ENCODE measurements around the gene OR10A2. TPM values are rescaled to one million over a fixed set of nuclear protein-coding genes. Genes with fewer than 3 reads are reported as not detected.
"Not testable (repeated sequence)": the region's sequence is repeated elsewhere in the genome, so short reads cannot be mapped to it uniquely, and the experiment has no call there.

OR10A2 gene
- total RNA-seq, 1 donor from 2014 or later, result not detected

DNA sequence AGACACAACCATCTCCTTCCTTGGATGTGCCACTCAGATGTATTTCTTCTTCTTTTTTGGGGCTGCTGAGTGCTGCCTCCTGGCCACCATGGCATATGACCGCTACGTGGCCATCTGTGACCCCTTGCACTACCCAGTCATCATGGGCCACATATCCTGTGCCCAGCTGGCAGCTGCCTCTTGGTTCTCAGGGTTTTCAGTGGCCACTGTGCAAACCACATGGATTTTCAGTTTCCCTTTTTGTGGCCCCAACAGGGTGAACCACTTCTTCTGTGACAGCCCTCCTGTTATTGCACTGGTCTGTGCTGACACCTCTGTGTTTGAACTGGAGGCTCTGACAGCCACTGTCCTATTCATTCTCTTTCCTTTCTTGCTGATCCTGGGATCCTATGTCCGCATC is 14.1 kb downstream of the OR10A2 start:
- TF ChIP-seq, protein P1, sequence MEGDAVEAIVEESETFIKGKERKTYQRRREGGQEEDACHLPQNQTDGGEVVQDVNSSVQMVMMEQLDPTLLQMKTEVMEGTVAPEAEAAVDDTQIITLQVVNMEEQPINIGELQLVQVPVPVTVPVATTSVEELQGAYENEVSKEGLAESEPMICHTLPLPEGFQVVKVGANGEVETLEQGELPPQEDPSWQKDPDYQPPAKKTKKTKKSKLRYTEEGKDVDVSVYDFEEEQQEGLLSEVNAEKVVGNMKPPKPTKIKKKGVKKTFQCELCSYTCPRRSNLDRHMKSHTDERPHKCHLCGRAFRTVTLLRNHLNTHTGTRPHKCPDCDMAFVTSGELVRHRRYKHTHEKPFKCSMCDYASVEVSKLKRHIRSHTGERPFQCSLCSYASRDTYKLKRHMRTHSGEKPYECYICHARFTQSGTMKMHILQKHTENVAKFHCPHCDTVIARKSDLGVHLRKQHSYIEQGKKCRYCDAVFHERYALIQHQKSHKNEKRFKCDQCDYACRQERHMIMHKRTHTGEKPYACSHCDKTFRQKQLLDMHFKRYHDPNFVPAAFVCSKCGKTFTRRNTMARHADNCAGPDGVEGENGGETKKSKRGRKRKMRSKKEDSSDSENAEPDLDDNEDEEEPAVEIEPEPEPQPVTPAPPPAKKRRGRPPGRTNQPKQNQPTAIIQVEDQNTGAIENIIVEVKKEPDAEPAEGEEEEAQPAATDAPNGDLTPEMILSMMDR (IDR thresholded peaks at IDR 0.05), result no peak
- no peak for DNase-seq (ENCODE audit: extremely low spot score, unreplicated experiment)
- no peak overlapping the region for H3K4me3 Mint-ChIP-seq (ENCODE audit: unreplicated experiment)
- H3K4me1 Mint-ChIP-seq (ENCODE audit: unreplicated experiment), result no peaks in the 10 kb centered on the region
- H3K27ac Mint-ChIP-seq (ENCODE audit: unreplicated experiment), result no peak overlapping the region
- H3K27me3 Mint-ChIP-seq (ENCODE audit: unreplicated experiment), result peaks cover 3% of the 10 kb centered on the region
- no peaks in the 10 kb centered on the region for H3K9me3 Mint-ChIP-seq (ENCODE audit: unreplicated experiment)
- H3K36me3 Mint-ChIP-seq (ENCODE audit: unreplicated experiment), result no peaks in the 10 kb centered on the region

DNA sequence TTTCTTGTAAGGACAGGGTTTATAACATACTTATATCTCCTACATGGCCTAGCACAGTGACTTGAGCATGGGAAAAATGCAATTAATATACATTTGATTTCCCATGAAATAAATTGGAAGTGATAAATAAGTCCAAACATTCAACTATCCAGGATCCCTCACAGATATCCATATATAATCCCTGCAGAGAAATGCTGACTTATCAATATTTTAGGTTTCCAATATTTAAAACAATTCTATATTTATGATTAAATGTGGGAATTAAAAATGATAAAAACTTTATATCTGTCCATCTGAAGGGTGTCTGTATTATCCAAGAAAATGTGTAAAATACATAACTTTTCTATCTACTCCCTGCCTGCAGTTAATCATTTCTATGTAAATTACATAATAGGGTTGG is 19.9 kb downstream of the OR10A2 start:
- no peaks in the 10 kb centered on the region for H3K36me3 Mint-ChIP-seq (ENCODE audit: unreplicated experiment)
- H3K27ac Mint-ChIP-seq (ENCODE audit: unreplicated experiment), result no peak overlapping the region
- H3K4me1 Mint-ChIP-seq (ENCODE audit: unreplicated experiment), result no peaks in the 10 kb centered on the region
- no peak for DNase-seq (ENCODE audit: extremely low spot score, unreplicated experiment)
- H3K4me3 Mint-ChIP-seq (ENCODE audit: unreplicated experiment), result no peak overlapping the region
- no peaks in the 10 kb centered on the region for H3K9me3 Mint-ChIP-seq (ENCODE audit: unreplicated experiment)
- peaks cover 21% of the 10 kb centered on the region for H3K27me3 Mint-ChIP-seq (ENCODE audit: unreplicated experiment)
- TF ChIP-seq, protein P1 (IDR thresholded peaks at IDR 0.05), result no peak

DNA sequence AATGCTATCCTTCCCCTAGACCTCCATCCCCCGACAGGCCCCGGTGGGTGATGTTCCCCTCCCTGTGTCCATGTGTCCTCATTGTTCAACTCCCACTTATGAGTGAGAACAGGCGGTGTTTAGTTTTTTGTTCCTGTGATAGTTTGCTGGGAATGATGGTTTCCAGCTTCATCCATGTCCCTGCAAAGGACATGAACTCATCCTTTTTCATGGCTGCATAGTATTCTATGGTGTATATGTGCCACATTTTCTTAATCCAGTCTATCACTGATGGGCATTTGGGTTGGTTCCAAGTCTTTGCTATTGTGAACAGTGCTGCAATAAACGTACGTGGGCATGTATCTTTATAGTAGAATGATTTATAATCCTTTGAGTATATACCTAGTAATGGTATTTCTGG is 24.9 kb downstream of the OR10A2 start:
- not testable (repeated sequence) for H3K4me3 Mint-ChIP-seq (ENCODE audit: unreplicated experiment); H3K4me1 Mint-ChIP-seq (ENCODE audit: unreplicated experiment); H3K9me3 Mint-ChIP-seq (ENCODE audit: unreplicated experiment); H3K27ac Mint-ChIP-seq (ENCODE audit: unreplicated experiment); DNase-seq (ENCODE audit: extremely low spot score, unreplicated experiment); H3K36me3 Mint-ChIP-seq (ENCODE audit: unreplicated experiment)
- H3K27me3 Mint-ChIP-seq (ENCODE audit: unreplicated experiment), result peaks cover 18% of the 10 kb centered on the region

- no peak overlapping the region for H3K27ac Mint-ChIP-seq (ENCODE audit: unreplicated experiment)
These were observed 26.0 kb downstream of the OR10A2 start for GRCh38 chr11:6888830-6889229.

GRCh38 chr11:6889835-6890234 is 27.0 kb downstream of the OR10A2 start:
- Mint-ChIP-seq H3K36me3 (ENCODE audit: unreplicated experiment) (no peaks in the 10 kb centered on the region), H3K9me3 (ENCODE audit: unreplicated experiment) (no peaks in the 10 kb centered on the region), H3K27me3 (ENCODE audit: unreplicated experiment) (peaks cover 10% of the 10 kb centered on the region), H3K4me3 (ENCODE audit: unreplicated experiment) (no peak overlapping the region), H3K4me1 (ENCODE audit: unreplicated experiment) (no peaks in the 10 kb centered on the region), H3K27ac (ENCODE audit: unreplicated experiment) (no peak overlapping the region)
- no peak for DNase-seq (ENCODE audit: extremely low spot score, unreplicated experiment)
- TF ChIP-seq, protein P1 (IDR thresholded peaks at IDR 0.05), result no peak

More at GRCh38 chr11:6888830-6889229, 26.0 kb downstream of the OR10A2 start:
- Mint-ChIP-seq H3K36me3 (ENCODE audit: unreplicated experiment) (no peaks in the 10 kb centered on the region), H3K4me1 (ENCODE audit: unreplicated experiment) (no peaks in the 10 kb centered on the region), H3K27me3 (ENCODE audit: unreplicated experiment) (peaks cover 12% of the 10 kb centered on the region), H3K9me3 (ENCODE audit: unreplicated experiment) (no peaks in the 10 kb centered on the region), H3K4me3 (ENCODE audit: unreplicated experiment) (no peak overlapping the region)
- no peak for DNase-seq (ENCODE audit: extremely low spot score, unreplicated experiment)
- TF ChIP-seq, protein P1 (IDR thresholded peaks at IDR 0.05), result no peak

GRCh38 chr11:6892400-6892799 is 29.5 kb downstream of the OR10A2 start, which contains the start of gene OR2D2:
Gene OR2D2, minus strand, starts transcription at chr11:6892500. Its CDS starts 0 bp downstream, at chr11:6892500.
- Mint-ChIP-seq H3K36me3 (ENCODE audit: unreplicated experiment) (no peaks in the 10 kb centered on the region), H3K4me1 (ENCODE audit: unreplicated experiment) (no peaks in the 10 kb centered on the region), H3K9me3 (ENCODE audit: unreplicated experiment) (no peaks in the 10 kb centered on the region), H3K4me3 (ENCODE audit: unreplicated experiment) (no peak within 1 kb of the TSS), H3K27me3 (ENCODE audit: unreplicated experiment) (no peaks in the 10 kb centered on the region), H3K27ac (ENCODE audit: unreplicated experiment) (no peak within 1 kb of the TSS)
- TF ChIP-seq, protein P1 (IDR thresholded peaks at IDR 0.05), result no peak
- DNase-seq (ENCODE audit: extremely low spot score, unreplicated experiment), result no peak
